ENCODE measurements around the gene SH3RF2.

The SH3RF2 gene

DNA sequence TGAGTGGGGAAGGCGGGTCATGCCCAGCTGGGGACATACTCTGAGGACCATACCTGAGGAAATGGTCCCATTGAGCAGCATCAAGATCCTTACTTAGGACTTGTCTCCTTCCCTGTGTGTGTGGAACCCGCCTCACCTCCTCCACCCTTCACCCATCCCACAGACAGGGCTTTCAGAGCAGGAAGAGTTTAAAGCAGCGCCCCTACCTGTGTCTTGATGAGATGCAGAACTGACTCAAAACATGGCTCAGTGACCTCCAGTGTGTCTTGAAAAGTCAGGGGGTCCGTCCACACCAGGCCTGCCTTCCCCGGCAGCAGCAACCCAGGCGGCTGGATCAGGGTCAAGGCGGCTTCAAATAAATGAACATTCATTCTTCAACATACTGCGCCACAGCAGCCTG is 130.6 kb downstream of the SH3RF2 start:
- Histone ChIP-seq H3K27me3 (ENCODE audit: insufficient read depth, low read depth) (no peaks in the 10 kb centered on the region), H3K79me2 (ENCODE audit: insufficient read depth, low read depth) (no peaks in the 10 kb centered on the region), H3K4me2 (no peak overlapping the region), H3K4me1 (ENCODE audit: low read depth, poor library complexity, severe bottlenecking) (peaks cover 22% of the 10 kb centered on the region), H4K20me1 (ENCODE audit: insufficient read depth) (no peaks in the 10 kb centered on the region), H3K9ac (no peak overlapping the region), H3K27ac (no peak overlapping the region), H3K36me3 (ENCODE audit: insufficient read depth) (no peaks in the 10 kb centered on the region), H3K4me3 (IDR thresholded peaks at IDR 0.05; ENCODE audit: insufficient read depth, low read depth, low read length) (no peak overlapping the region), H2AFZ (ENCODE audit: low read depth) (no peak overlapping the region)
- TF ChIP-seq, protein P1, sequence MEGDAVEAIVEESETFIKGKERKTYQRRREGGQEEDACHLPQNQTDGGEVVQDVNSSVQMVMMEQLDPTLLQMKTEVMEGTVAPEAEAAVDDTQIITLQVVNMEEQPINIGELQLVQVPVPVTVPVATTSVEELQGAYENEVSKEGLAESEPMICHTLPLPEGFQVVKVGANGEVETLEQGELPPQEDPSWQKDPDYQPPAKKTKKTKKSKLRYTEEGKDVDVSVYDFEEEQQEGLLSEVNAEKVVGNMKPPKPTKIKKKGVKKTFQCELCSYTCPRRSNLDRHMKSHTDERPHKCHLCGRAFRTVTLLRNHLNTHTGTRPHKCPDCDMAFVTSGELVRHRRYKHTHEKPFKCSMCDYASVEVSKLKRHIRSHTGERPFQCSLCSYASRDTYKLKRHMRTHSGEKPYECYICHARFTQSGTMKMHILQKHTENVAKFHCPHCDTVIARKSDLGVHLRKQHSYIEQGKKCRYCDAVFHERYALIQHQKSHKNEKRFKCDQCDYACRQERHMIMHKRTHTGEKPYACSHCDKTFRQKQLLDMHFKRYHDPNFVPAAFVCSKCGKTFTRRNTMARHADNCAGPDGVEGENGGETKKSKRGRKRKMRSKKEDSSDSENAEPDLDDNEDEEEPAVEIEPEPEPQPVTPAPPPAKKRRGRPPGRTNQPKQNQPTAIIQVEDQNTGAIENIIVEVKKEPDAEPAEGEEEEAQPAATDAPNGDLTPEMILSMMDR (conservative IDR thresholded peaks at IDR 0.05; ENCODE audit: low read depth, low read length) = no peak

DNA sequence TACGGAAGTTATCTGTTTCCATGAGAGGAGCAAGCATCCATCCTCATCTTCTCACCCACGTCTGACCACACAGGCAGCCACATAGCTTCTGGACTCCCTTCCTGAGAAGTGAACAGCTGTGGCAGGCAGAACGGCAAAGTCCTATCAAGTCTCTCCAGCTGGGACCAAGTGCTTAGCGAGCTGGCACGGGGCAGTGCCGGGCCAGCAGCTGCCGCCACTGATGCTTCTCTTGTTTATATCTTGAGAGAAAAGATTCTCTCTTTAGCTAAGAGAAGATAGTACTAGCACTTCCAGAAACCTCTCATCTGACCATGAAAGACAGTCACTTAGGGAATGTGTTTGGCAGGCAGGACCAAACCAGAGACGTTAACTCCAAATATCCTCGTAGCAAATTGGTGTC is 131.8 kb downstream of the SH3RF2 start:
- Histone ChIP-seq H3K79me2 (ENCODE audit: insufficient read depth, low read depth) (no peaks in the 10 kb centered on the region), H4K20me1 (ENCODE audit: insufficient read depth) (no peaks in the 10 kb centered on the region), H3K36me3 (ENCODE audit: insufficient read depth) (no peaks in the 10 kb centered on the region), H3K27ac (no peak overlapping the region), H3K27me3 (ENCODE audit: insufficient read depth, low read depth) (no peaks in the 10 kb centered on the region), H3K4me2 (no peak overlapping the region), H3K4me1 (ENCODE audit: low read depth, poor library complexity, severe bottlenecking) (peaks cover 22% of the 10 kb centered on the region), H3K9ac (no peak overlapping the region), H3K4me3 (IDR thresholded peaks at IDR 0.05; ENCODE audit: insufficient read depth, low read depth, low read length) (no peak overlapping the region), H2AFZ (ENCODE audit: low read depth) (no peak overlapping the region)
- TF ChIP-seq, protein P1 (conservative IDR thresholded peaks at IDR 0.05; ENCODE audit: low read depth, low read length) = no peak

DNA sequence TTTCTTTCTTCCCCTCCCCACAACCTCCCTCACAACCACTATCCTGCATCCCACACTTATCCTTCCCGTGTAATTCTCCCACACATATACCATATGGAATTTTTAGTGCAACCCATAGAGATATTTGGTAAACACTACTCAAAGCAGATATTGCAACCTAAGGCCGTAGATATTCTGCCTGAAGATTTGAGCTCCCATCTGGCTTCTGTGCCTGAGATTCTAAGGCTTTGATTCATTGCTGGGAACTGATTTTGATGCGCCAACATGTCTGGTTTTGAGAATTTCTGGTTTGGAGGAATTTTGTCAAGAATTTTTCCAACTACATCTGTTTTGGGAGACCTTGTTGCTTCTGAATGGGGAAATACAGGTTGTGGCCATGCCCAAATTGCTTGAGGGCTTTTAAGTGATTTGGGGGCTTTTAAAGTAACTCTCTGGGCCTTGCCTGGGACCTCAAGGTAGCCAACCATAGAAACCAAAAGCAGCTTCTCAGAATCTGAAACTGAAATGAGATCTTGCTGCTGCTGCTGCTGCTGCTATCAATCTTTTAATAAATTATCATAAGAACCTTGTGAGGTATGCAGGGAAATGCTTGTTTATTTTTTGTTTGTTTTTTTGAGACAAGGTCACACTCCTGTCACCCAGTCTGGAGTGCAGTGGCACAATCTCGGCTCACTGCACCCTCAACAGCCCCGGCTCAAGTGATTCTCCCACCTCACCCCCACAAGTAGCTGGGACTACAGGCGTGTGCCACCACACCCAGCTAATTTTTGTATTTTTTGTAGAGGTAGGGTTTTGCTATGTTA is 132.8 kb downstream of the SH3RF2 start:
- Histone ChIP-seq H3K4me2 (peak overlapping the region; percentile 15; the same call in 1 of the 2 replicates), H3K36me3 (ENCODE audit: insufficient read depth) (no peaks in the 10 kb centered on the region), H3K9ac (no peak overlapping the region), H4K20me1 (ENCODE audit: insufficient read depth) (no peaks in the 10 kb centered on the region), H3K27me3 (ENCODE audit: insufficient read depth, low read depth) (no peaks in the 10 kb centered on the region), H3K79me2 (ENCODE audit: insufficient read depth, low read depth) (no peaks in the 10 kb centered on the region), H3K27ac (0 out of 2 replicates have a peak overlapping the region, but pooled peaks have one; percentile 16), H2AFZ (ENCODE audit: low read depth) (no peak overlapping the region), H3K4me3 (IDR thresholded peaks at IDR 0.05; ENCODE audit: insufficient read depth, low read depth, low read length) (no peak overlapping the region), H3K4me1 (ENCODE audit: low read depth, poor library complexity, severe bottlenecking) (peaks cover 22% of the 10 kb centered on the region)
- TF ChIP-seq, protein P1 (conservative IDR thresholded peaks at IDR 0.05; ENCODE audit: low read depth, low read length) = no peak

DNA sequence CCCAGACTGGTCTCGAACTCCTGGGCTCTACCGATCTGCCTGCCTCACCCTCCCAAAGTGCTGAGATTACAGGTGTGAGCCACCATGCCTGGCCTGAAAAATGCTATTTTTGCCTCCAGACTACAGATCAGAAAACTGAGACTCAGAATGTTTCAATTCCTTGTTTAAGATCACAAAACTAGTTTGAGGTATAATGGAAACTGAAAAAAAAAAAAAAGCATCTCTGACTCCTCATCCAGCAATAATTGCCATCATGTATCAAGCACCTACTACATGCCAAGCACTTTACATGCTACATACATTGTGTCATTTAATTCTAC is 133.4 kb downstream of the SH3RF2 start:
- Histone ChIP-seq H3K4me1 (ENCODE audit: low read depth, poor library complexity, severe bottlenecking) (peaks cover 22% of the 10 kb centered on the region), H3K27ac (no peak overlapping the region), H3K36me3 (ENCODE audit: insufficient read depth) (no peaks in the 10 kb centered on the region), H2AFZ (ENCODE audit: low read depth) (no peak overlapping the region), H4K20me1 (ENCODE audit: insufficient read depth) (no peaks in the 10 kb centered on the region), H3K4me2 (peak overlapping the region; percentile 15; the same call in 1 of the 2 replicates), H3K4me3 (IDR thresholded peaks at IDR 0.05; ENCODE audit: insufficient read depth, low read depth, low read length) (no peak overlapping the region), H3K79me2 (ENCODE audit: insufficient read depth, low read depth) (no peaks in the 10 kb centered on the region), H3K9ac (no peak overlapping the region), H3K27me3 (ENCODE audit: insufficient read depth, low read depth) (no peaks in the 10 kb centered on the region)
- TF ChIP-seq, protein P1 (conservative IDR thresholded peaks at IDR 0.05; ENCODE audit: low read depth, low read length) = no peak

Measured in KMS-11 (cell line).